GM19240 (cell line): Measurements from ENCODE around the gene GMDS.
"Not testable (repeated sequence)": the region's sequence is repeated elsewhere in the genome, so short reads cannot be mapped to it uniquely, and the experiment has no call there.

Experiments used
- DNase-seq: peaks from one replicate; pipeline ENCODE4 v3.0.0; 2011; ENCODE audit warnings: low spot score; ENCODE audit not compliant: insufficient read length

GMDS gene

GRCh38 chr6:1697688-1698351 is 547.6 kb downstream of the GMDS start:
- no peak for DNase-seq

- no peak for DNase-seq
Observed at GRCh38 chr6:1696463-1696850, 548.9 kb downstream of the GMDS start.

- no peak for DNase-seq
Observed at GRCh38 chr6:1695546-1696462, 549.6 kb downstream of the GMDS start.

- not testable (repeated sequence) for DNase-seq
Observed at GRCh38 chr6:1691828-1692227, 553.6 kb downstream of the GMDS start.

GRCh38 chr6:1690656-1691055 is 554.7 kb downstream of the GMDS start:
- DNase-seq, result not testable (repeated sequence)

- DNase-seq, result no peak
Observed at GRCh38 chr6:1689141-1689540, 556.3 kb downstream of the GMDS start.

- no peak for DNase-seq
Observed at GRCh38 chr6:1688396-1688795, 557.0 kb downstream of the GMDS start.

- DNase-seq, result no peak
Observed at GRCh38 chr6:1687402-1687801, 558.0 kb downstream of the GMDS start.

GRCh38 chr6:1686117-1687098 is 559.0 kb downstream of the GMDS start:
- no peak for DNase-seq

GRCh38 chr6:1679688-1680068 is 565.7 kb downstream of the GMDS start:
- no peak for DNase-seq

- no peak for DNase-seq
Observed at GRCh38 chr6:1679031-1679687, 566.2 kb downstream of the GMDS start.

GRCh38 chr6:1678201-1678600 is 567.2 kb downstream of the GMDS start:
- DNase-seq, result no peak

- no peak for DNase-seq
Observed at GRCh38 chr6:1672379-1672778, 573.0 kb downstream of the GMDS start.

GRCh38 chr6:1670711-1671462 is 574.5 kb downstream of the GMDS start:
- DNase-seq, result no peak

- DNase-seq, result no peak
Observed at GRCh38 chr6:1669996-1670395, 575.4 kb downstream of the GMDS start.

GRCh38 chr6:1668456-1668855 is 576.9 kb downstream of the GMDS start:
- DNase-seq, result not testable (repeated sequence)

- no peak for DNase-seq
Observed at GRCh38 chr6:1667805-1668175, 577.6 kb downstream of the GMDS start.

GRCh38 chr6:1667012-1667804 is 578.2 kb downstream of the GMDS start:
- DNase-seq, result no peak

- DNase-seq, result peak; percentile 63
Observed at GRCh38 chr6:1665214-1665613, 580.2 kb downstream of the GMDS start.

- DNase-seq, result no peak
Observed at GRCh38 chr6:1664329-1664728, 581.1 kb downstream of the GMDS start.
